HG03108 (cell line): Measurements from ENCODE around the gene SYT4.
"Not testable (repeated sequence)": the region's sequence is repeated elsewhere in the genome, so short reads cannot be mapped to it uniquely, and the experiment has no call there.

Source experiments
- ATAC-seq: cut with Tn5 transposase; IDR thresholded peaks from one replicate; pipeline ENCODE4 v1.9.1; 2021; ENCODE audit warnings: moderate library complexity; ENCODE audit not compliant: unreplicated experiment

The SYT4 gene

GRCh38 chr18:43277164-43277600 is at the start of gene SYT4:
TSS of gene SYT4 (minus strand) at chr18:43277490. CDS start at chr18:43277281, 209 bp downstream.
- ATAC-seq, result no peak

GRCh38 chr18:43322132-43322531 is 44.8 kb upstream of the SYT4 start:
- ATAC-seq, result no peak

GRCh38 chr18:43314941-43315340 is 37.7 kb upstream of the SYT4 start:
- no peak for ATAC-seq

- ATAC-seq, result no peak
Measured at GRCh38 chr18:43312891-43313290, 35.6 kb upstream of the SYT4 start.

- ATAC-seq, result no peak
Measured at GRCh38 chr18:43310239-43310638, 32.9 kb upstream of the SYT4 start.

- ATAC-seq, result no peak
Measured at GRCh38 chr18:43303376-43303775, 26.1 kb upstream of the SYT4 start.

GRCh38 chr18:43286187-43286586 is 8.9 kb upstream of the SYT4 start:
- not testable (repeated sequence) for ATAC-seq

- ATAC-seq, result no peak
Measured at GRCh38 chr18:43283299-43283698, 6.0 kb upstream of the SYT4 start.

GRCh38 chr18:43279015-43279744 is 1.9 kb upstream of the SYT4 start:
- no peak for ATAC-seq

- ATAC-seq, result no peak
Measured at GRCh38 chr18:43278355-43278754, 1.1 kb upstream of the SYT4 start.

- ATAC-seq, result no peak
Measured at GRCh38 chr18:43276491-43276890, 799 bp downstream of the SYT4 start.

- no peak for ATAC-seq
Measured at GRCh38 chr18:43275546-43275945, 1.7 kb downstream of the SYT4 start.

- no peak for ATAC-seq
Measured at GRCh38 chr18:43274526-43274925, 2.8 kb downstream of the SYT4 start.

GRCh38 chr18:43271593-43272432 is 5.5 kb downstream of the SYT4 start:
- peak; percentile 52 for ATAC-seq

- no peak for ATAC-seq
Measured at GRCh38 chr18:43267818-43268217, 9.5 kb downstream of the SYT4 start.

- no peak for ATAC-seq
Measured at GRCh38 chr18:43265465-43265864, 11.8 kb downstream of the SYT4 start.

- no peak for ATAC-seq
Measured at GRCh38 chr18:43248610-43249249, 28.6 kb downstream of the SYT4 start.

GRCh38 chr18:43247944-43248343 is 29.3 kb downstream of the SYT4 start:
- no peak for ATAC-seq

- no peak for ATAC-seq
Measured at GRCh38 chr18:43238429-43238828, 38.9 kb downstream of the SYT4 start.

- no peak for ATAC-seq
Measured at GRCh38 chr18:43236921-43237320, 40.4 kb downstream of the SYT4 start.

GRCh38 chr18:43234889-43235288 is 42.4 kb downstream of the SYT4 start:
- no peak for ATAC-seq

GRCh38 chr18:43222501-43222900 is 54.8 kb downstream of the SYT4 start:
- no peak for ATAC-seq
